Sigmoid colon (tissue), 4 donors: ENCODE measurements around the gene VEGFA.

Source experiments
- CTCF ChIP-seq, 4 experiments: fragments of 450-650 bp in 3 of 4; fragments of 200-600 bp in 1 of 4; IDR thresholded peaks; one replicate each; pipeline ENCODE4 v1.5.1; 2016 to 2019; ENCODE audit warnings: antibody characterized with exemption in 4 of 4, mild to moderate bottlenecking in 3 of 4, moderate library complexity in 2 of 4
- EP300 ChIP-seq, 4 donors: sonication (generic); formaldehyde crosslinking; IDR thresholded peaks; one replicate each; pipeline ENCODE4 v1.6.1; 2017; ENCODE audit warnings: antibody characterized with exemption in 4 of 4
- POLR2A ChIP-seq, 2 donors: fragments of 450-650 bp; IDR thresholded peaks; one replicate each; pipeline ENCODE4 v1.6.1; 2016; ENCODE audit warnings: antibody characterized with exemption in 2 of 2, mild to moderate bottlenecking in 2 of 2, moderate library complexity in 2 of 2
- POLR2AphosphoS5 ChIP-seq, 4 donors: sonication (generic); formaldehyde crosslinking; IDR thresholded peaks; one replicate each; pipeline ENCODE4 v1.6.1; 2017; ENCODE audit warnings: antibody characterized with exemption in 4 of 4

GRCh38 chr6:43778976-43779851, 9.2 kb downstream of the VEGFA start:
- TF ChIP-seq EP300 (IDR thresholded peaks at IDR 0.05) = no peak
- no peak for TF ChIP-seq CTCF (IDR thresholded peaks at IDR 0.05)
- no peak for TF ChIP-seq POLR2A (IDR thresholded peaks at IDR 0.05)
- TF ChIP-seq POLR2AphosphoS5 (IDR thresholded peaks at IDR 0.05) = no peak
